Activated CD4-positive, alpha-beta memory T cell treated with anti-CD3 and anti-CD28 coated beads for 36 hours (primary cell): ENCODE data around the gene RPS8. TPM values are rescaled to one million over a fixed set of nuclear protein-coding genes. Genes with fewer than 3 reads are reported as not detected.
"Not testable (repeated sequence)": the region's sequence is repeated elsewhere in the genome, so short reads cannot be mapped to it uniquely, and the experiment has no call there.

Source experiments
- CTCF ChIA-PET: fragments of 350-600 bp; sonication (Branson Sonifier 250); formaldehyde crosslinking; loops from one replicate; lab custom pipeline; 2021; ENCODE audit warnings: antibody characterized with exemption, inconsistent platforms; lab: Charles Lee
- POLR2A ChIA-PET: fragments of 350-600 bp; sonication (Branson Sonifier 250); formaldehyde crosslinking; loops from one replicate; lab custom pipeline; 2021; ENCODE audit warnings: antibody characterized with exemption; lab: Charles Lee
- DNase-seq: peaks from one replicate; pipeline ENCODE4 v3.0.0-alpha.2; 2020
- H3K27ac Mint-ChIP-seq: one replicate; pipeline ENCODE4 v1.8.0; 2021; ENCODE audit warnings: mixed read lengths
- H3K27me3 Mint-ChIP-seq: one replicate; pipeline ENCODE4 v1.8.0; 2021; ENCODE audit warnings: mixed read lengths
- H3K36me3 Mint-ChIP-seq: one replicate; pipeline ENCODE4 v1.8.0; 2021; ENCODE audit warnings: mixed read lengths
- H3K4me1 Mint-ChIP-seq: one replicate; pipeline ENCODE4 v1.8.0; 2021; ENCODE audit warnings: low read depth, mixed read lengths
- H3K4me3 Mint-ChIP-seq: one replicate; pipeline ENCODE4 v1.8.0; 2021; ENCODE audit warnings: mild to moderate bottlenecking, mixed read lengths
- H3K9me3 Mint-ChIP-seq: one replicate; pipeline ENCODE4 v1.8.0; 2021; ENCODE audit warnings: mixed read lengths
- intact Hi-C: fragments of 100-400 bp; cut with micrococcal nuclease; formaldehyde crosslinking; loops from one replicate; pipeline ENCODE4 v1.15.1; 2023
- total RNA-seq, 2 experiments: library from RNA; stranded (reverse); gene quantifications; one replicate each; pipeline ENCODE4 v1.2.3, GENCODE V29; 2021

The RPS8 gene
- total RNA-seq, 2 experiments from 2014 or later = 2,983 to 3,047 TPM

GRCh38 chr1:44810101-44810761, 34.9 kb downstream of the RPS8 start:
- POLR2A ChIA-PET = interaction anchor here (0.9 to 15.8 kb wide), 15 partner anchors 10 to 529 kb away, joined by 3 to 404 read pairs (median 9); partner anchors contain the start of genes EIF2B3, HECTD3, MUTYH and PLK3
- CTCF ChIA-PET = interaction anchor here (0.8 to 3.5 kb wide), 12 partner anchors 9 to 202 kb away, joined by 3 to 53 read pairs (median 10); partner anchors contain the start of genes PLK3, RNU5D-1, RPS8 and UROD
- Mint-ChIP-seq H3K36me3 (peaks cover 60% of the 10 kb centered on the region), H3K4me1 (peaks cover 78% of the 10 kb centered on the region), H3K9me3 (no peaks in the 10 kb centered on the region), H3K4me3 (peak overlapping the region; percentile 73), H3K27ac (peak overlapping the region; percentile 98), H3K27me3 (no peaks in the 10 kb centered on the region)
- intact Hi-C loops = loop anchor here (10.0 kb wide), 1 partner anchor 1445 kb away; the partner anchor contains the start of gene ELOVL1
- DNase-seq = peak; percentile 71

- CTCF ChIA-PET = interaction anchor here (3.5 kb wide), 1 partner anchor 10 kb away, joined by 53 read pairs; the partner anchor contains the start of gene PLK3
- peak overlapping the region; percentile 73 for H3K4me3 Mint-ChIP-seq
- peaks cover 60% of the 10 kb centered on the region for H3K36me3 Mint-ChIP-seq
- POLR2A ChIA-PET = interaction anchor here (1.0 to 15.8 kb wide), 6 partner anchors 10 to 529 kb away, joined by 4 to 404 read pairs (median 66); partner anchors contain the start of genes MUTYH, PLK3, RPS8 and TOE1
- peaks cover 76% of the 10 kb centered on the region for H3K4me1 Mint-ChIP-seq
- not testable (repeated sequence) for H3K27me3 Mint-ChIP-seq, DNase-seq, H3K9me3 Mint-ChIP-seq
- H3K27ac Mint-ChIP-seq = peak overlapping the region; percentile 98
- intact Hi-C loops = loop anchor here (10.0 kb wide), 1 partner anchor 1446 kb away; the partner anchor contains the start of gene ELOVL1
Measured at GRCh38 chr1:44810762-44811105, 35.4 kb downstream of the RPS8 start.

- Mint-ChIP-seq H3K4me3 (peak overlapping the region; percentile 73), H3K27ac (peak overlapping the region; percentile 98), H3K4me1 (peaks cover 76% of the 10 kb centered on the region), H3K27me3 (no peaks in the 10 kb centered on the region), H3K36me3 (peaks cover 61% of the 10 kb centered on the region), H3K9me3 (no peaks in the 10 kb centered on the region)
- DNase-seq = no peak
- ChIA-PET POLR2A (interaction anchor here (1.0 to 15.8 kb wide), 5 partner anchors 9 to 89 kb away, joined by 3 to 404 read pairs (median 94); partner anchors contain the start of gene PLK3), CTCF (interaction anchor here (0.7 to 5.1 kb wide), 3 partner anchors 8 to 11 kb away, joined by 4 to 53 read pairs (median 39); partner anchors contain the start of gene PLK3)
- intact Hi-C loops = loop anchor here (10.0 kb wide), 1 partner anchor 1446 kb away; the partner anchor contains the start of gene ELOVL1
Measured at GRCh38 chr1:44811234-44811633, 35.9 kb downstream of the RPS8 start.

GRCh38 chr1:44812822-44813543, 37.6 kb downstream of the RPS8 start:
- CTCF ChIA-PET = interaction anchor here (0.8 to 5.1 kb wide), 9 partner anchors 13 to 198 kb away, joined by 3 to 39 read pairs (median 4); partner anchors contain the start of genes HECTD3, PLK3 and RNU5D-1
- POLR2A ChIA-PET = interaction anchor here (1.1 to 9.5 kb wide), 7 partner anchors 13 to 91 kb away, joined by 3 to 263 read pairs (median 11); partner anchors contain the start of genes PLK3, RNU5D-1 and RPS8
- Mint-ChIP-seq H3K4me1 (peaks cover 67% of the 10 kb centered on the region), H3K27me3 (no peaks in the 10 kb centered on the region), H3K9me3 (no peaks in the 10 kb centered on the region), H3K27ac (peak overlapping the region; percentile 98), H3K36me3 (peaks cover 51% of the 10 kb centered on the region), H3K4me3 (peak overlapping the region; percentile 73)
- intact Hi-C loops = loop anchor here (10.0 kb wide), 1 partner anchor 1448 kb away; the partner anchor contains the start of gene ELOVL1
- no peak for DNase-seq

- CTCF ChIA-PET = interaction anchor here (0.6 to 5.1 kb wide), 2 partner anchors 16 to 87 kb away, joined by 5 to 39 read pairs; partner anchors contain the start of gene PLK3
- intact Hi-C loops = loop anchor here (10.0 kb wide), 1 partner anchor 1451 kb away; the partner anchor contains the start of gene ELOVL1
- H3K9me3 Mint-ChIP-seq, H3K27ac Mint-ChIP-seq, H3K27me3 Mint-ChIP-seq, H3K4me3 Mint-ChIP-seq, DNase-seq: not testable (repeated sequence)
- H3K4me1 Mint-ChIP-seq = peaks cover 60% of the 10 kb centered on the region
- H3K36me3 Mint-ChIP-seq = peaks cover 31% of the 10 kb centered on the region
- POLR2A ChIA-PET = interaction anchor here (1.0 to 9.5 kb wide), 2 partner anchors 16 to 85 kb away, joined by 6 to 263 read pairs; partner anchors contain the start of genes PLK3 and RNU5D-1
Measured at GRCh38 chr1:44815926-44816325, 40.6 kb downstream of the RPS8 start.

GRCh38 chr1:44817307-44817706, 42.0 kb downstream of the RPS8 start:
- H3K36me3 Mint-ChIP-seq = peaks cover 20% of the 10 kb centered on the region
- no peaks in the 10 kb centered on the region for H3K9me3 Mint-ChIP-seq
- ChIA-PET POLR2A (interaction anchor here (0.6 to 7.3 kb wide), 6 partner anchors 9 to 94 kb away, joined by 3 to 404 read pairs (median 55); partner anchors contain the start of genes BTBD19, DYNLT4, PLK3 and RNU5D-1), CTCF (interaction anchor here (0.9 to 4.9 kb wide), 5 partner anchors 9 to 86 kb away, joined by 3 to 48 read pairs (median 39); partner anchors contain the start of genes BTBD19, DYNLT4, PLK3 and RNU5D-1)
- intact Hi-C loops = loop anchor here (10.0 kb wide), 1 partner anchor 1453 kb away; the partner anchor contains the start of gene ELOVL1
- peak overlapping the region; percentile 30 for H3K27ac Mint-ChIP-seq
- peaks cover 52% of the 10 kb centered on the region for H3K4me1 Mint-ChIP-seq
- H3K4me3 Mint-ChIP-seq = no peak overlapping the region
- no peaks in the 10 kb centered on the region for H3K27me3 Mint-ChIP-seq
- DNase-seq = no peak

- H3K4me3 Mint-ChIP-seq = peak overlapping the region; percentile 14
- peaks cover 46% of the 10 kb centered on the region for H3K4me1 Mint-ChIP-seq
- ChIA-PET CTCF (interaction anchor here (0.9 to 4.9 kb wide), 6 partner anchors 9 to 87 kb away, joined by 3 to 48 read pairs (median 26); partner anchors contain the start of genes BTBD19, DYNLT4, PLK3 and RNU5D-1), POLR2A (interaction anchor here (0.6 to 7.3 kb wide), 10 partner anchors 8 to 193 kb away, joined by 3 to 404 read pairs (median 14); partner anchors contain the start of genes BEST4, BTBD19, DYNLT4 and HECTD3)
- no peaks in the 10 kb centered on the region for H3K27me3 Mint-ChIP-seq
- no peaks in the 10 kb centered on the region for H3K9me3 Mint-ChIP-seq
- H3K36me3 Mint-ChIP-seq = peaks cover 20% of the 10 kb centered on the region
- intact Hi-C loops = loop anchor here (2.0 to 10.0 kb wide), 2 partner anchors 19 to 1453 kb away; partner anchors contain the start of gene ELOVL1
- H3K27ac Mint-ChIP-seq = peak overlapping the region; percentile 30
- DNase-seq = no peak
Measured at GRCh38 chr1:44817771-44818495, 42.6 kb downstream of the RPS8 start.

GRCh38 chr1:44819196-44819607, 43.9 kb downstream of the RPS8 start:
- Mint-ChIP-seq H3K4me1 (peaks cover 43% of the 10 kb centered on the region), H3K27ac (peak overlapping the region; percentile 99), H3K27me3 (no peaks in the 10 kb centered on the region), H3K9me3 (no peaks in the 10 kb centered on the region), H3K4me3 (peak overlapping the region; percentile 89), H3K36me3 (peaks cover 13% of the 10 kb centered on the region)
- ChIA-PET POLR2A (interaction anchor here (0.6 to 7.3 kb wide), 28 partner anchors 11 to 681 kb away, joined by 3 to 404 read pairs (median 6); partner anchors contain the start of genes BEST4, BTBD19, DYNLT4 and EIF2B3), CTCF (interaction anchor here (0.6 to 4.9 kb wide), 15 partner anchors 8 to 481 kb away, joined by 3 to 48 read pairs (median 5); partner anchors contain the start of genes BTBD19, DYNLT4, PLK3 and RNU5D-1)
- intact Hi-C loops = loop anchor here (1.0 to 10.0 kb wide), 5 partner anchors 10 to 1454 kb away; partner anchors contain the start of genes ELOVL1 and RNU5D-1
- no peak for DNase-seq

- Mint-ChIP-seq H3K27ac (peak overlapping the region; percentile 99), H3K4me3 (peak overlapping the region; percentile 89), H3K4me1 (peaks cover 42% of the 10 kb centered on the region), H3K27me3 (no peaks in the 10 kb centered on the region), H3K9me3 (no peaks in the 10 kb centered on the region), H3K36me3 (peaks cover 11% of the 10 kb centered on the region)
- CTCF ChIA-PET = interaction anchor here (0.6 to 4.9 kb wide), 17 partner anchors 8 to 481 kb away, joined by 3 to 48 read pairs (median 5); partner anchors contain the start of genes BTBD19, DYNLT4, PLK3 and RNU5D-1
- intact Hi-C loops = loop anchor here (1.0 to 10.0 kb wide), 6 partner anchors 10 to 1455 kb away; partner anchors contain the start of genes BEST4, ELOVL1 and RNU5D-1
- peak; percentile 89 for DNase-seq
- POLR2A ChIA-PET = interaction anchor here (0.6 to 7.3 kb wide), 28 partner anchors 10 to 680 kb away, joined by 3 to 404 read pairs (median 7); partner anchors contain the start of genes BEST4, BTBD19, DYNLT4 and EIF2B3
Measured at GRCh38 chr1:44819608-44820327, 44.4 kb downstream of the RPS8 start.
